Calu3 (cell line): ENCODE results near the gene ADGRL2. TPM values are rescaled to one million over a fixed set of nuclear protein-coding genes. Genes with fewer than 3 reads are reported as not detected.

Experiments
- BruUV-seq: library from RNA; stranded (reverse); fragments of 400-500 nt; replicated peaks from 2 replicates; lab custom pipeline; 2021; lab: Mats Ljungman, UMichigan
- CTCF ChIA-PET: fragments of 300-600 bp; sonication (Branson Sonifier 250); formaldehyde crosslinking; loops from one replicate; lab custom pipeline; 2022; ENCODE audit warnings: antibody characterized with exemption; lab: Charles Lee
- DNase-seq: peaks from one replicate; pipeline ENCODE4 v3.0.0; 2022
- H3K27ac Mint-ChIP-seq: one replicate; pipeline ENCODE4 v1.8.0; 2022; ENCODE audit warnings: mixed read lengths; ENCODE audit not compliant: unreplicated experiment
- H3K27me3 Mint-ChIP-seq: one replicate; pipeline ENCODE4 v1.8.0; 2022; ENCODE audit warnings: mixed read lengths; ENCODE audit not compliant: unreplicated experiment
- H3K36me3 Mint-ChIP-seq: one replicate; pipeline ENCODE4 v1.8.0; 2022; ENCODE audit warnings: mild to moderate bottlenecking, moderate library complexity, mixed read lengths; ENCODE audit not compliant: insufficient read depth, unreplicated experiment
- H3K4me1 Mint-ChIP-seq: one replicate; pipeline ENCODE4 v1.8.0; 2022; ENCODE audit warnings: mild to moderate bottlenecking, low read depth, mixed read lengths; ENCODE audit not compliant: unreplicated experiment
- H3K4me3 Mint-ChIP-seq: one replicate; pipeline ENCODE4 v1.8.0; 2022; ENCODE audit warnings: mild to moderate bottlenecking, low read depth, moderate library complexity, mixed read lengths; ENCODE audit not compliant: unreplicated experiment
- H3K9me3 Mint-ChIP-seq: one replicate; pipeline ENCODE4 v1.8.0; 2022; ENCODE audit warnings: low read depth, mixed read lengths; ENCODE audit not compliant: unreplicated experiment
- intact Hi-C: fragments of 100-400 bp; cut with micrococcal nuclease; formaldehyde crosslinking; loops from one replicate; pipeline ENCODE4 v1.10.0; 2022; ENCODE audit not compliant: unreplicated experiment
- total RNA-seq: library from RNA; stranded (reverse); gene quantifications from 2 replicates; pipeline ENCODE4 v1.2.3, GENCODE V29; 2022
- TF ChIP-seq, protein P1 (sequence below): fragments of 200-600 bp; IDR thresholded peaks from one replicate; pipeline ENCODE4 v1.8.0; 2022; ENCODE audit warnings: antibody characterized with exemption; ENCODE audit not compliant: unreplicated experiment

The ADGRL2 gene
- total RNA-seq, 1 experiment from 2014 or later: 72.3 TPM

DNA sequence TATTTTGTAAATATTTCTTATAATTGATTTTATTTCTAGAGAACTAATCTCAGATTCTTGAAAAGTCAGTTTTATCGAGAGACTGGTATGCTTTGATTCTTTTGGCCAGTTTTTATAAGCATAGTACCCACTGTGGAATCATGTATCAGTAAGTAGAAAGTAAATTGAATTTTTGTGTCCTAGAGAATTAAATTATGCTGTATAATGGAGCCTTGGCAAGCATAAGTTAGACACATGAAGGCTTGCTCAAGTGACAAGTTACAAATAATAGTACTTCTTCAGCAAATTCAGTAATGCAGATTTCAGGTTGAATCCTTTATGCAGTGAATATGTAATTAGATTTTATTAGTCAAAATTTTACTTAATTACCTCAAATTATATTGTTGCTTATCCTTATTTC, 40.1 kb downstream of the ADGRL2 start:
- Mint-ChIP-seq H3K9me3 (no peaks in the 10 kb centered on the region), H3K36me3 (peaks cover 8% of the 10 kb centered on the region), H3K27ac (no peak overlapping the region), H3K27me3 (no peaks in the 10 kb centered on the region), H3K4me3 (no peak overlapping the region), H3K4me1 (peaks cover under 1% of the 10 kb centered on the region)
- intact Hi-C loops: no loop called here
- TF ChIP-seq, protein P1, sequence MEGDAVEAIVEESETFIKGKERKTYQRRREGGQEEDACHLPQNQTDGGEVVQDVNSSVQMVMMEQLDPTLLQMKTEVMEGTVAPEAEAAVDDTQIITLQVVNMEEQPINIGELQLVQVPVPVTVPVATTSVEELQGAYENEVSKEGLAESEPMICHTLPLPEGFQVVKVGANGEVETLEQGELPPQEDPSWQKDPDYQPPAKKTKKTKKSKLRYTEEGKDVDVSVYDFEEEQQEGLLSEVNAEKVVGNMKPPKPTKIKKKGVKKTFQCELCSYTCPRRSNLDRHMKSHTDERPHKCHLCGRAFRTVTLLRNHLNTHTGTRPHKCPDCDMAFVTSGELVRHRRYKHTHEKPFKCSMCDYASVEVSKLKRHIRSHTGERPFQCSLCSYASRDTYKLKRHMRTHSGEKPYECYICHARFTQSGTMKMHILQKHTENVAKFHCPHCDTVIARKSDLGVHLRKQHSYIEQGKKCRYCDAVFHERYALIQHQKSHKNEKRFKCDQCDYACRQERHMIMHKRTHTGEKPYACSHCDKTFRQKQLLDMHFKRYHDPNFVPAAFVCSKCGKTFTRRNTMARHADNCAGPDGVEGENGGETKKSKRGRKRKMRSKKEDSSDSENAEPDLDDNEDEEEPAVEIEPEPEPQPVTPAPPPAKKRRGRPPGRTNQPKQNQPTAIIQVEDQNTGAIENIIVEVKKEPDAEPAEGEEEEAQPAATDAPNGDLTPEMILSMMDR: no peak
- no peak for DNase-seq
- no TSS peak for BruUV-seq
- CTCF ChIA-PET: no interaction called here

DNA sequence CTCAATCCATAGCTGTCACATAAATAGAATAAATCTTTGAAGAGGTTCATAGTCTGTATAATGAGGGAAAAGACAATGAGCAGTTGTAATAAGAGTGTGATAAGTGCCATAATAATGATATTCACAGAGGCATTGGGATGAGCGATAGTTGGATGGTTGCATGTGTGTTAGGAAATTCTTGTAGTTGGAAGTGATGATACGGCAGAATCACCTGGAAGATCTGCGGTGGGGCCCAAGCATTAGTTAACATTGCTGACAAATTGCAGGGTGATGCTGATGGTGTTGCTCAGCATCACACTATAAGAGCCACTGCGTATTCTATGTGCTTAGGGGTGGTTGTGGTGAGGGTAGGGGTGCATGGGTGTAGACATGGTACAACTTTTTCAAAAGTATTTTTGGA, 41.1 kb downstream of the ADGRL2 start:
- no TSS peak for BruUV-seq
- Mint-ChIP-seq H3K27me3 (no peaks in the 10 kb centered on the region), H3K4me3 (no peak overlapping the region), H3K36me3 (peaks cover 8% of the 10 kb centered on the region), H3K27ac (no peak overlapping the region), H3K9me3 (no peaks in the 10 kb centered on the region), H3K4me1 (peaks cover 7% of the 10 kb centered on the region)
- TF ChIP-seq, protein P1: no peak
- DNase-seq: no peak
- intact Hi-C loops: no loop called here
- CTCF ChIA-PET: no interaction called here

DNA sequence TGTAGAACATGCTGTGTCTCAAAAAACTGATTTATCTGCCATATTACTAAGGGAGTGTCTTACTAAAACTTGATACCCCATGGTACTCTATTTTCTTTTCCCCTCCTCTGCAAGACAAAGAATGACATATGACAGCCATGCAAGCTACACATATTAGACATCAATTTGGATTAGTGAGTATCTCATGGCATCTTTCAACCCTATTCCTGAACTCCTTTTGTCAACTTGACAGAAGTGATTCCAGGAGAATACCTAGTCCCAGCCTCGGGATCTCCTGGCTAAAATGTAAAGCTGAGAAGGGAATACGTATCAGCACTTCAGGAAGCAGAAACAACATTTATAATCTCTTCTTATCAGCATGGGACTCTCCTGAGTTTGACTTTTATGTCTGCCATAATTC, 43.7 kb downstream of the ADGRL2 start:
- Mint-ChIP-seq H3K4me3 (no peak overlapping the region), H3K27me3 (no peaks in the 10 kb centered on the region), H3K4me1 (peaks cover 12% of the 10 kb centered on the region), H3K36me3 (peaks cover 8% of the 10 kb centered on the region), H3K27ac (no peak overlapping the region), H3K9me3 (no peaks in the 10 kb centered on the region)
- intact Hi-C loops: no loop called here
- CTCF ChIA-PET: no interaction called here
- no TSS peak for BruUV-seq
- DNase-seq: no peak
- TF ChIP-seq, protein P1: no peak

DNA sequence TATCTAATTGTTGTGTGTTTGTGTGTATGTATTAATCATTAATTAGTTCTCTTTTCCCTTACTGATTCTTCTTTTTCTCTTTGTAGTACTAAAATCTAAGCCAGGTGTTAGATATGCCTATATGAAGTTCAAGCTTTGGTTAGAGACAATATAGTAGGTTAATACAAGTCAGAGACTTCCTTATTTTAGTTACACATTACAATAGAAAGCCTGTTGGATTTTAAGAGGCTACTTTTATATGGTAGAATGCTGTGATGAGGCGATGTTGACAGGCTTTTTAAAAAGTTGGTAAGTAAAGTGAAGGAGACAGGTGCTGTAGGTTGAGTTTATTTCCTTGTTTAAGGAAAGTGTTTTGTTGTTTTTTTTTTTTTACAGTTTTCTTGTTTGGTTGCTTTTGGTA, 45.9 kb downstream of the ADGRL2 start:
- intact Hi-C loops: no loop called here
- Mint-ChIP-seq H3K4me1 (peaks cover 21% of the 10 kb centered on the region), H3K9me3 (no peaks in the 10 kb centered on the region), H3K27ac (no peak overlapping the region), H3K36me3 (peaks cover 6% of the 10 kb centered on the region), H3K4me3 (no peak overlapping the region), H3K27me3 (no peaks in the 10 kb centered on the region)
- BruUV-seq: no TSS peak
- no peak for DNase-seq
- TF ChIP-seq, protein P1: no peak
- CTCF ChIA-PET: no interaction called here
